HFFc6 (cell line): Measurements from ENCODE around the gene DPYSL3. TPM values are rescaled to one million over a fixed set of nuclear protein-coding genes. Genes with fewer than 3 reads are reported as not detected.
A peak's percentile ranks its signal among the peaks of the same experiment; 100 is the strongest.

Experiments used
- DNase-seq: peaks from one replicate; pipeline ENCODE4 v3.0.0-alpha.2; 2018
- H3K27ac Mint-ChIP-seq: 2 replicates; pipeline ENCODE4 v1.8.0; 2020; ENCODE audit warnings: mild to moderate bottlenecking, mixed read lengths
- H3K27me3 Mint-ChIP-seq: 2 replicates; pipeline ENCODE4 v1.8.0; 2021; ENCODE audit warnings: mild to moderate bottlenecking, moderate library complexity, mixed read lengths; ENCODE audit not compliant: insufficient read depth
- H3K36me3 Mint-ChIP-seq: 2 replicates; pipeline ENCODE4 v1.8.0; 2021; ENCODE audit warnings: low read depth, mixed read lengths
- H3K4me1 Mint-ChIP-seq: 2 replicates; pipeline ENCODE4 v1.8.0; 2020; ENCODE audit warnings: low read depth, mixed read lengths
- H3K4me3 Mint-ChIP-seq: 2 replicates; pipeline ENCODE4 v1.8.0; 2020; ENCODE audit warnings: mild to moderate bottlenecking, moderate library complexity, mixed read lengths
- H3K9me3 Mint-ChIP-seq: 2 replicates; pipeline ENCODE4 v1.8.0; 2020; ENCODE audit warnings: mild to moderate bottlenecking, mixed read lengths
- CTCF ChIP-seq: fragments of 200-600 bp; sonication (generic); IDR thresholded peaks from 2 replicates; pipeline ENCODE4 v1.5.0; 2021; ENCODE audit warnings: antibody characterized with exemption, mild to moderate bottlenecking
- total RNA-seq, 6 experiments: library from RNA; stranded (reverse); fragmentation: NEBNext Ultra II Directional; extraction: Animal tissue kit (Norgen Biotek cat#: 25700); gene quantifications; 2 replicates in 1 of 6; 3 replicates in 5 of 6; pipeline ENCODE4 v1.2.3, GENCODE V29; 2021

Gene DPYSL3
- total RNA-seq, 6 experiments from 2014 or later = 41.9 to 57.7 (median 55.3) TPM

GRCh38 chr5:147481376-147481775 lies 28.5 kb downstream of the DPYSL3 start:
- H3K36me3 Mint-ChIP-seq = peaks cover 9% of the 10 kb centered on the region; the same call in 1 of the 2 replicates
- peaks cover 74% of the 10 kb centered on the region for H3K4me1 Mint-ChIP-seq
- no peaks in the 10 kb centered on the region for H3K9me3 Mint-ChIP-seq
- no peak for TF ChIP-seq CTCF
- peak; percentile 69 for DNase-seq
- 0 out of 2 replicates have a peak overlapping the region, but pooled peaks have one; percentile 17 for H3K4me3 Mint-ChIP-seq
- no peaks in the 10 kb centered on the region; the same call in 1 of the 2 replicates for H3K27me3 Mint-ChIP-seq
- H3K27ac Mint-ChIP-seq = peak overlapping the region; percentile 98

- no peaks in the 10 kb centered on the region; the same call in 1 of the 2 replicates for H3K27me3 Mint-ChIP-seq
- no peaks in the 10 kb centered on the region for H3K9me3 Mint-ChIP-seq
- TF ChIP-seq CTCF = no peak
- peak overlapping the region; percentile 35; the same call in 1 of the 2 replicates for H3K4me3 Mint-ChIP-seq
- peak; percentile 6 for DNase-seq
- peaks cover 63% of the 10 kb centered on the region for H3K4me1 Mint-ChIP-seq
- H3K27ac Mint-ChIP-seq = peak overlapping the region; percentile 70
- H3K36me3 Mint-ChIP-seq = peaks cover 8% of the 10 kb centered on the region
These were observed 29.9 kb downstream of the DPYSL3 start for GRCh38 chr5:147479949-147480348.

- Mint-ChIP-seq H3K27me3 (no peaks in the 10 kb centered on the region; the same call in 1 of the 2 replicates), H3K4me3 (no peak overlapping the region), H3K27ac (peak overlapping the region; percentile 70; the same call in 1 of the 2 replicates), H3K36me3 (peaks cover 8% of the 10 kb centered on the region), H3K9me3 (no peaks in the 10 kb centered on the region), H3K4me1 (peaks cover 58% of the 10 kb centered on the region)
- no peak for DNase-seq
- TF ChIP-seq CTCF = no peak
These were observed 30.4 kb downstream of the DPYSL3 start for GRCh38 chr5:147479444-147479843.

GRCh38 chr5:147474140-147474539 lies 35.7 kb downstream of the DPYSL3 start:
- no peak overlapping the region for H3K4me3 Mint-ChIP-seq
- no peak for TF ChIP-seq CTCF
- H3K27me3 Mint-ChIP-seq = no peaks in the 10 kb centered on the region
- no peaks in the 10 kb centered on the region for H3K9me3 Mint-ChIP-seq
- peaks cover 13% of the 10 kb centered on the region for H3K36me3 Mint-ChIP-seq
- peaks cover 21% of the 10 kb centered on the region for H3K4me1 Mint-ChIP-seq
- no peak overlapping the region for H3K27ac Mint-ChIP-seq
- DNase-seq = no peak

GRCh38 chr5:147472664-147473475 lies 37.0 kb downstream of the DPYSL3 start:
- Mint-ChIP-seq H3K27me3 (no peaks in the 10 kb centered on the region), H3K4me3 (no peak overlapping the region), H3K36me3 (peaks cover 13% of the 10 kb centered on the region), H3K27ac (no peak overlapping the region), H3K4me1 (peaks cover 19% of the 10 kb centered on the region), H3K9me3 (no peaks in the 10 kb centered on the region)
- no peak for TF ChIP-seq CTCF
- DNase-seq = no peak
